Measurements from ENCODE around the gene MESP2.

MESP2 gene

DNA sequence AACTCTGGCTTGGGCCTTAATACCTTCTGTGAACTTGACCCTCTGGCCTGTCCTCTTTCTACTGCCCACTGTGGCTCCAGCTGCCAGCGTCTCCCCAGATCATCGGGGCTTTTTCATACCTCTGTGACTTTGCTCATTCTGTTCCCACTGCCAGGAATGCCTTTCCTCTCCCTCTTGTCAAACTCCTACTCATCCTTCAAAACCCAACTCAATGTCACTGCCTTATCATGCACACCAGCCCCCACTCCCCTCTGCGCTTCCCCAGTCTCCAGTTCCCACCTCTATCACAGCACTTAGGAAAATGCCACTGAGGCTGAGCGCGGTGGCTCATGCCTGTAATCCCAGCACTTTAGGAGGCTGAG is 33.6 kb downstream of the MESP2 start:
- TF ChIP-seq, protein P1, sequence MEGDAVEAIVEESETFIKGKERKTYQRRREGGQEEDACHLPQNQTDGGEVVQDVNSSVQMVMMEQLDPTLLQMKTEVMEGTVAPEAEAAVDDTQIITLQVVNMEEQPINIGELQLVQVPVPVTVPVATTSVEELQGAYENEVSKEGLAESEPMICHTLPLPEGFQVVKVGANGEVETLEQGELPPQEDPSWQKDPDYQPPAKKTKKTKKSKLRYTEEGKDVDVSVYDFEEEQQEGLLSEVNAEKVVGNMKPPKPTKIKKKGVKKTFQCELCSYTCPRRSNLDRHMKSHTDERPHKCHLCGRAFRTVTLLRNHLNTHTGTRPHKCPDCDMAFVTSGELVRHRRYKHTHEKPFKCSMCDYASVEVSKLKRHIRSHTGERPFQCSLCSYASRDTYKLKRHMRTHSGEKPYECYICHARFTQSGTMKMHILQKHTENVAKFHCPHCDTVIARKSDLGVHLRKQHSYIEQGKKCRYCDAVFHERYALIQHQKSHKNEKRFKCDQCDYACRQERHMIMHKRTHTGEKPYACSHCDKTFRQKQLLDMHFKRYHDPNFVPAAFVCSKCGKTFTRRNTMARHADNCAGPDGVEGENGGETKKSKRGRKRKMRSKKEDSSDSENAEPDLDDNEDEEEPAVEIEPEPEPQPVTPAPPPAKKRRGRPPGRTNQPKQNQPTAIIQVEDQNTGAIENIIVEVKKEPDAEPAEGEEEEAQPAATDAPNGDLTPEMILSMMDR (IDR thresholded peaks at IDR 0.05; ENCODE audit: extremely low read depth, missing control alignments), result no peak
- DNase-seq (ENCODE audit: low spot score), result no peak

DNA sequence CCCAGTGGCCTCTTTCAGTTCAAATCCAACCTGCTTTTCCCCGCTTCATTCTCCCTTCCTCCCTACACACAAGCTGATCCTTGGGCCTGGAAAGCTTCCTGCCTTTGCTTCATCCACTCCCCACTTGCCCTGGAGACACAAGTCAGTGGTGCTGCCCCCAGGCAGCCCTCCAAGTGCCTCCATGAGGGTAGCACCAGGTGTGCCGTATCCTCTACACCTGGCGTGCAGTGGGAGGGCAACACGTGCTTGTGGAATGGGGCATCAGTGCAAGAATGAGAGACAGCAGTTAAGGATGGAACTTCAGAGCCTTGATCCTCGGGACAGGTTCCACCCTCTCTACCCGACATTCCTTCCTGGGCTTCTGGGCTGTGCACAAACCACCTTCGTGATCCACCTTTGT is 34.7 kb downstream of the MESP2 start:
- DNase-seq (ENCODE audit: low spot score), result no peak
- TF ChIP-seq, protein P1 (IDR thresholded peaks at IDR 0.05; ENCODE audit: extremely low read depth, missing control alignments), result no peak

DNA sequence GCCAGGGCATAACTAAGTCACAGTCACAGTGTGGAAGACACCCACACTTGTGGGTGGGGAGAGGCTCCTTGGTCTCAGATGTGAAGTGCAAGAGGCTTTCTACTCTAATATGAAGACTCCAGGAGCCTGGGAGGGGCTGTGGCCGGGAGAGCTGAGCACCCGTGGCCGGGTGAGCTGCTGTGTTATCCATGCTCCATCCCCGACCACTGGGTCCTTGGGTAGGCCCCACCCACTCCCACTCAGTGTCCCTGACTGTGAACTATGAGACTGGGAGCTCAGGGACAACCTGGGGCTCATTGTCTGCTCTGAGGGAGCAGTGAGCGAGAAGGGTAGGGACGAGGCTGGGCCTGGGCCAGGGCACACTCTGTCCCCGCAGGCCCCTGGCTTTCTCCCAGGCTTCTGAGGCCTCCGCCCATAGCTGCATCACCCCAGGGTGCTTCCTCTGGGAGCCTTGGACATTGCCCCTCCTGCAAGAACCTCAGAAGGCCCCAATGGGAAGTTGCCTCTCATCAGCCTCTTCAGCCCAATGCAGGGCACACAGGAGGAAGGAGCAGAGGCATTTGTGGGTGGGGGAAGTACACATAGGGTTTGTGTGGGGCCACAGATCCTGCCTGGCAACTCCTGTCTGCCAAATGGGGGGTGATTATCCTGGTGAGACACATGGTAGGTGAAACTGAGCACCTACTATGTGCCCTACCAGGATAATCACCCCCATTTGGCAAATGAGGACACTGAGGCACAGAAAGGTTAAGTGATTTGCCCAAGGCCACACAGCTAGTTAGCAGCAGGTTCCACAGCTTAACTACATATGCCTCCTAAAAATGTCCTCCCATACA is 36.1 kb downstream of the MESP2 start:
- TF ChIP-seq, protein P1 (IDR thresholded peaks at IDR 0.05; ENCODE audit: extremely low read depth, missing control alignments), result no peak
- no peak for DNase-seq (ENCODE audit: low spot score)

DNA sequence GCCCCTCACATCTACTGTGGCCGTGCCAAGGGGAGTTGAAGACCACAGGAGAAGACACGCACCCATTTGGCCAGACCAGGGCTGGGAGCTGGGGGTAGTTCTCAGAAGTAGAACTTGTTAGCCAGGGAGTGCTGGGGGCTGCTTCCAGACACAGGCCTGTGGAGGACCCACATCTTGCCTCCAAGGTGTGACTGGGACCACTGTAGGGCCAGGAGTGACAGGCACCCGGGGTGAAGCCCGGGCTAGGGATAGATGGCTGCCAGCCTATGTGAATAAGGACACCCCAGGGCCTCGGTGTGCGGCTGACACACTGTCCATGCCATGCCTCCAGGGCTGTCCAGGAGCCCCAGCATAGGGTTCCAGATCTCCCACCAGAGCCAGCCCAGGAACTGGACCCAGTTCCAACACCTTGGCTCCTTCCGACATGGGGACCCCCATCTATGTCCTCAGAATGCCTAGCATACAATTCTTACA is 36.8 kb downstream of the MESP2 start:
- DNase-seq (ENCODE audit: low spot score), result no peak

DNA sequence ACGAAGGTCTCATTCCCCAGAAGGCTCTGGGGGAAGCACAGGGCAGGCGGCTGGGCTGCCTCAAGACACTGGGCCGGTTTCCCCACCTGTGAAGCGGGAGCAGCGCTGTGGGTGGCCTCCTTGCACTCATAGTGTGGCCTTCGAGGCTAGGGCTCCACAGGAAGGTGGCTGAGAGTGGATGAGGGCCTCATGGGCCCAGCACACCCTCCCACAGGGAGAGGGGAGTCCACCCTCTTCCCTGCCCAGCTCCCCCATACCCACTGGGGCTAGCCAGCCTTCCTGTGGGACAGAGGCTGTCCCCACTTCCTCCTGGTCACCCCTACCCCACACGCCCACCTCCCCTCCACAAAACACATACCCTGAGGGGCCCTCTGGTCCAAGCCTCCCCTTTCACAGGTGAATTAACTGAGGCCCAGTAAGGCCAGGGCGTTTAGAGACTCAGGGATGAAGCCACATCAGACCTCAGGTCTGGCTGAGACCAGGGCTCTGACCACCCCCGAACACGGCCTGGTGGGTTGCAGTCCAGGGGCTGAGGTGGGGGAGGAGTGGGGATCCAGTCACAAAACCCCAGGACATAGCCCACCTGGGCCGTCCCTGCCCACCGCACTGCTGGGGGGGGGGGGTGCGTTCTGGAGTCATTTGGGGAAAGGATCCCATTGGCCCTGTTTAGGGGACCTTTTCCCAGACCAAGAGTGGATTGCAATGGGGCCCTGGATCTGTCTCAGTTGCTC is 37.4 kb downstream of the MESP2 start:
- DNase-seq (ENCODE audit: low spot score), result peak; percentile 46
- TF ChIP-seq, protein P1 (IDR thresholded peaks at IDR 0.05; ENCODE audit: extremely low read depth, missing control alignments), result no peak

More for the DNA sequence above, 36.8 kb downstream of the MESP2 start:
- TF ChIP-seq, protein P1 (IDR thresholded peaks at IDR 0.05; ENCODE audit: extremely low read depth, missing control alignments), result no peak

DNA sequence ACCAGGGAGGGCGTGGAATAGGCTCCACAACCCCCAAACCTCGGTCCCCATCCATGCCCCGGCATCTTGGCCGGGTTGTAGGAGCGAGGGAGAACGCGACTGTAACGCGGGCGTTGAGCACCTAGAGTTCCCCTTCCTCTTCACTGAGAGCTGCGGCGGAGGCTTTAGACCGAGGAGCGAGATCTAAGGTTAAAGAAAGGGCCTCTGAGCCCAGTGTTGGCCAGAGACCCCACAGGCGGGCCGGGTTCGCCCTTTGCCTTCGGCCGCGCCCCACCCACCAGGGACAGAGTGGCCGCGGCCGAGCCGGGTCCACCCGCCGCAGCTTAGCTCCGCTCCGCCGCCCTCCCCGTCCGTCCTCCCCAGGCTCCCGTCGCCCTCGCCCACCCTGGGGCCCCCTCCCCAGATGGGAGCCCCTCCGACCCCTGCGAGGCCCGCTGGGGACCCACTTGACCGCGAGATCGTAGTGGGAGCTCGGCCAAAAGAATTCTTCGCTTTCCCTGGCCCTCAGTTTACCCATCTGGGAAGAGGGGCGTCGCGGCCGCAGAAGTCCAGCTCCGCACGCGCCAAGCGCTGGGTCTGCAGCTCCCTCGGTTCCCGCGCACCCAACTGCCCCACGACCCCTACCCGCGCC is 38.1 kb downstream of the MESP2 start:
- peak; percentile 70 for DNase-seq (ENCODE audit: low spot score)
- TF ChIP-seq, protein P1 (IDR thresholded peaks at IDR 0.05; ENCODE audit: extremely low read depth, missing control alignments), result no peak

DNA sequence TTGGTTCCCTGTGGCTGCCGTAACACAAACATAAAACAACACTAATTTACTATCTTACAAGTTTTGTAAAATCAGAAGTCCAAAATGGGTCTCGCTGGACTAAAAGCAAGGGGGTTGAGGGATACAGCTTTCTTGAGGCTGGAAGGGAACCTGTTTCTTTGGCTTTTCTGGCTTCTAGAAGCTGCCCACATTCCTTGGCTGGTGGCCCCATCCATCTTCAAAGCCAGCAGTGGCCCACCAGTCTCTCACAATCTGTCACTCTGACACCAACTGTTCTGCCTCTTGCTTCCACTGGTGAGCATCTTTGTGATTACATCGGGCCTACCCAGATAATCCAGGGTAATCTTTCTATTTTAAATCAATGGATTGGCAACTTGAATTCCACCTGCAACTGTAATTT is 39.6 kb downstream of the MESP2 start:
- DNase-seq (ENCODE audit: low spot score), result no peak
- TF ChIP-seq, protein P1 (IDR thresholded peaks at IDR 0.05; ENCODE audit: extremely low read depth, missing control alignments), result no peak
